Brain microvascular endothelial cell (primary cell): ENCODE data around the gene EVC2.
A peak's percentile ranks its signal among the peaks of the same experiment; 100 is the strongest.

ENCODE experiments used
- DNase-seq: peaks from one replicate; pipeline ENCODE4 v3.0.0-alpha.2; 2020
- H3K27ac ChIP-seq: fragments of 250-450 bp; sonication (Bioruptor Pico); 2 replicates; pipeline ENCODE4 v1.5.1; 2020; ENCODE audit warnings: mild to moderate bottlenecking, moderate library complexity
- H3K27me3 ChIP-seq: fragments of 250-450 bp; sonication (Bioruptor Pico); replicated peaks from 2 replicates; pipeline ENCODE4 v1.5.1; 2020; ENCODE audit warnings: mild to moderate bottlenecking
- H3K36me3 ChIP-seq: fragments of 250-450 bp; sonication (Bioruptor Pico); replicated peaks from 2 replicates; pipeline ENCODE4 v1.5.1; 2020; ENCODE audit warnings: mild to moderate bottlenecking
- H3K4me3 ChIP-seq: 2 replicates; pipeline ENCODE4 v1.5.1; 2011; ENCODE audit warnings: low read depth, mild to moderate bottlenecking, control low read depth, low read length, moderate library complexity
- CTCF ChIP-seq: IDR thresholded peaks from 2 replicates; pipeline ENCODE4 v1.5.1; 2011; ENCODE audit warnings: low read depth, mild to moderate bottlenecking, moderate library complexity, low read length, control low read depth, inconsistent platforms; ENCODE audit errors: missing control alignments
- in situ Hi-C: cut with HindIII; loops from 2 replicates; pipeline ENCODE4 v1.10.0; 2017; ENCODE audit warnings: low sequenced_read_pairs, low pct_ligation_motif_present

Gene EVC2

GRCh38 chr4:5710961-5711478 is 2.7 kb upstream of the EVC2 start, which contains the start of gene EVC:
Gene EVC, plus strand, starts transcription at chr4:5711201. Its CDS starts 180 bp downstream, at chr4:5711381.
- in situ Hi-C loops: no loop called here
- no peak for TF ChIP-seq CTCF
- peaks cover 5% of the 10 kb centered on the region for H3K36me3 ChIP-seq
- H3K27me3 ChIP-seq: no peaks in the 10 kb centered on the region
- peak; percentile 78 for DNase-seq
- peak within 1 kb of the TSS; percentile 77 for H3K4me3 ChIP-seq
- H3K27ac ChIP-seq: peak within 1 kb of the TSS; percentile 90

GRCh38 chr4:5710065-5710960 is 2.0 kb upstream of the EVC2 start:
- Histone ChIP-seq H3K36me3 (peaks cover 5% of the 10 kb centered on the region), H3K4me3 (peak overlapping the region; percentile 77), H3K27ac (peak overlapping the region; percentile 90), H3K27me3 (no peaks in the 10 kb centered on the region)
- in situ Hi-C loops: no loop called here
- DNase-seq: peak; percentile 14
- TF ChIP-seq CTCF: peak; percentile 72

- Histone ChIP-seq H3K27me3 (no peaks in the 10 kb centered on the region), H3K4me3 (no peak overlapping the region), H3K27ac (no peak overlapping the region), H3K36me3 (peaks cover 4% of the 10 kb centered on the region)
- in situ Hi-C loops: no loop called here
- TF ChIP-seq CTCF: no peak
- no peak for DNase-seq
Measured at GRCh38 chr4:5709207-5709575, 832 bp upstream of the EVC2 start.

GRCh38 chr4:5707778-5708448 is 446 bp downstream of the EVC2 start:
- Histone ChIP-seq H3K4me3 (peak overlapping the region; percentile 67), H3K36me3 (peaks cover 3% of the 10 kb centered on the region), H3K27me3 (no peaks in the 10 kb centered on the region), H3K27ac (peak overlapping the region; percentile 31)
- DNase-seq: no peak
- no peak for TF ChIP-seq CTCF
- in situ Hi-C loops: no loop called here

- Histone ChIP-seq H3K27ac (no peak overlapping the region), H3K4me3 (peak overlapping the region; percentile 67), H3K36me3 (peaks cover 5% of the 10 kb centered on the region), H3K27me3 (no peaks in the 10 kb centered on the region)
- no peak for TF ChIP-seq CTCF
- no peak for DNase-seq
- in situ Hi-C loops: no loop called here
Measured at GRCh38 chr4:5707366-5707765, 993 bp downstream of the EVC2 start.
